Muscle of back (tissue), 11 donors: ENCODE measurements around the gene DNAJC4. TPM values are rescaled to one million over a fixed set of nuclear protein-coding genes. Genes with fewer than 3 reads are reported as not detected.
"Not testable (repeated sequence)": the region's sequence is repeated elsewhere in the genome, so short reads cannot be mapped to it uniquely, and the experiment has no call there.

Experiments used
- DNase-seq, 3 donors: peaks; one replicate each; pipeline versions ENCODE4 v3.0.0 to v3.0.0-alpha.2; 2013
- polyA plus RNA-seq, 10 donors: library from polyadenylated mRNA; unstranded; fragments of 120-200 nt; gene quantifications; one replicate each; pipeline ENCODE4 v1.2.1, GENCODE V29; 2013; ENCODE audit not compliant: insufficient read length in 10 of 10

DNAJC4 gene
- polyA plus RNA-seq, 10 donors = 46.2 to 64.2 (median 52.8) TPM

GRCh38 chr11:64243236-64243854, 13.0 kb downstream of the DNAJC4 start:
- DNase-seq = no peak

GRCh38 chr11:64244107-64244506, 13.8 kb downstream of the DNAJC4 start:
- no peak for DNase-seq

GRCh38 chr11:64244966-64245365, 14.6 kb downstream of the DNAJC4 start:
- no peak for DNase-seq

GRCh38 chr11:64245401-64245796, 15.1 kb downstream of the DNAJC4 start:
- peak in 1 of 3 donors; percentile 84 for DNase-seq

- peak in 1 of 3 donors; percentile 88 for DNase-seq
These were observed 15.7 kb downstream of the DNAJC4 start for GRCh38 chr11:64245797-64246620.

GRCh38 chr11:64246621-64246870, 16.2 kb downstream of the DNAJC4 start:
- DNase-seq = not testable (repeated sequence)

- peak; percentile 84 to 96 (median 90) for DNase-seq
These were observed 16.8 kb downstream of the DNAJC4 start, which contains the start of gene PPP1R14B for GRCh38 chr11:64246871-64247728. TSS of gene PPP1R14B (minus strand) at chr11:64246943. CDS start at chr11:64246673, 270 bp downstream.

GRCh38 chr11:64247729-64248531, 17.6 kb downstream of the DNAJC4 start:
- DNase-seq = no peak

- no peak for DNase-seq
These were observed 18.2 kb downstream of the DNAJC4 start for GRCh38 chr11:64248578-64248977.

- DNase-seq = no peak
These were observed 18.7 kb downstream of the DNAJC4 start for GRCh38 chr11:64249038-64249437.

- DNase-seq = no peak
These were observed 19.4 kb downstream of the DNAJC4 start for GRCh38 chr11:64249563-64250414.

- DNase-seq = no peak
These were observed 20.2 kb downstream of the DNAJC4 start for GRCh38 chr11:64250415-64251015.

- peak in 1 of 3 donors; percentile 65 for DNase-seq
These were observed 20.8 kb downstream of the DNAJC4 start, which contains the start of gene PLCB3 for GRCh38 chr11:64251016-64251752. TSS of gene PLCB3 (plus strand) at chr11:64251530. CDS start at chr11:64251650, 120 bp downstream.

GRCh38 chr11:64251753-64252002, 21.3 kb downstream of the DNAJC4 start:
- DNase-seq = no peak

GRCh38 chr11:64252003-64252872, 21.9 kb downstream of the DNAJC4 start:
- DNase-seq = no peak

GRCh38 chr11:64253043-64253442, 22.7 kb downstream of the DNAJC4 start:
- DNase-seq = no peak

- no peak for DNase-seq
These were observed 23.1 kb downstream of the DNAJC4 start for GRCh38 chr11:64253481-64253880.

- no peak for DNase-seq
These were observed 24.0 kb downstream of the DNAJC4 start for GRCh38 chr11:64254326-64254725.
